ENCODE measurements around the gene GPR37L1.
"Not testable (repeated sequence)": the region's sequence is repeated elsewhere in the genome, so short reads cannot be mapped to it uniquely, and the experiment has no call there.

GPR37L1 gene

GRCh38 chr1:202171292-202172014, 48.7 kb downstream of the GPR37L1 start:
- DNase-seq, result no peak

- DNase-seq, result no peak
These were observed 49.3 kb downstream of the GPR37L1 start for GRCh38 chr1:202172015-202172355.

- no peak for DNase-seq
These were observed 51.3 kb downstream of the GPR37L1 start for GRCh38 chr1:202173993-202174392.

- DNase-seq, result no peak
These were observed 54.5 kb downstream of the GPR37L1 start for GRCh38 chr1:202176949-202177927.

GRCh38 chr1:202179828-202180750, 57.4 kb downstream of the GPR37L1 start:
- no peak for DNase-seq

GRCh38 chr1:202180751-202181139, 58.0 kb downstream of the GPR37L1 start:
- DNase-seq, result not testable (repeated sequence)

- DNase-seq, result no peak
These were observed 58.9 kb downstream of the GPR37L1 start for GRCh38 chr1:202181586-202181985.

GRCh38 chr1:202182040-202182877, 59.5 kb downstream of the GPR37L1 start:
- DNase-seq, result no peak

All from C1 segment of cervical spinal cord (tissue), 14 donors.